Upper lobe of left lung (tissue), 6 donors: ENCODE measurements around the gene PSMD12. TPM values are rescaled to one million over a fixed set of nuclear protein-coding genes. Genes with fewer than 3 reads are reported as not detected.

Experiments
- ATAC-seq, 2 donors: fragments of 200-7000 bp; cut with Tn5 transposase; one replicate each; pipeline ENCODE4 v1.9.1; 2022; ENCODE audit warnings: mild to moderate bottlenecking in 2 of 2, moderate library complexity in 2 of 2; ENCODE audit not compliant: low FRiP score in 2 of 2
- DNase-seq, 2 donors: peaks; one replicate each; pipeline ENCODE4 v3.0.0-alpha.2; 2019 to 2020
- H3K27ac ChIP-seq, 4 donors: fragments of 200-600 bp; sonication (generic); one replicate each; pipeline ENCODE4 v1.5.1; 2016 to 2019
- H3K27me3 ChIP-seq, 4 donors: fragments of 200-600 bp; sonication (generic); one replicate each; pipeline ENCODE4 v1.5.1; 2017 to 2019
- H3K36me3 ChIP-seq, 4 donors: fragments of 200-600 bp; sonication (generic); one replicate each; pipeline ENCODE4 v1.5.1; 2016 to 2019
- H3K4me1 ChIP-seq, 4 donors: fragments of 200-600 bp; sonication (generic); one replicate each; pipeline ENCODE4 v1.5.1; 2018 to 2019
- H3K4me3 ChIP-seq, 4 donors: fragments of 200-600 bp; sonication (generic); one replicate each; pipeline ENCODE4 v1.5.1; 2017 to 2019; ENCODE audit warnings: mild to moderate bottlenecking in 2 of 4, moderate library complexity in 1 of 4
- H3K9me3 ChIP-seq, 4 donors: fragments of 200-600 bp; sonication (generic); one replicate each; pipeline ENCODE4 v1.5.1; 2018 to 2019
- EP300 ChIP-seq, 4 donors: sonication (generic); formaldehyde crosslinking; IDR thresholded peaks; one replicate each; pipeline ENCODE4 v1.5.1; 2017; ENCODE audit warnings: antibody characterized with exemption in 4 of 4, control low read depth in 2 of 4
- POLR2A ChIP-seq, 4 donors: fragments of 450-650 bp; IDR thresholded peaks; one replicate each; pipeline ENCODE4 v1.5.1; 2016 to 2017; ENCODE audit warnings: antibody characterized with exemption in 4 of 4, mild to moderate bottlenecking in 2 of 4
- POLR2AphosphoS5 ChIP-seq, 2 donors: sonication (generic); formaldehyde crosslinking; IDR thresholded peaks; one replicate each; pipeline ENCODE4 v1.5.1; 2017; ENCODE audit warnings: antibody characterized with exemption in 2 of 2
- WGBS, 2 donors: methylation state at CpG; one replicate each; pipeline ENCODE4 v1.1.5; 2017 to 2018; 5-methylcytosine and 5-hydroxymethylcytosine counted together
- total RNA-seq, 6 donors: library from RNA; depleted of rRNA in 4 of 6; stranded (reverse); fragments of >200 nt in 4 of 6; gene quantifications; one replicate each; pipeline versions ENCODE4 v1.1.0 to v1.2.1, GENCODE V29; 2016 to 2021
- TF ChIP-seq, protein P1 (sequence below), 6 experiments: fragments of 450-650 bp in 4 of 6; fragments of 200-600 bp in 2 of 6; sonication (generic) in 2 of 6; IDR thresholded peaks; one replicate each; pipeline ENCODE4 v1.5.1; 2016 to 2019; ENCODE audit warnings: antibody characterized with exemption in 6 of 6
- donor health status: DM: no; HTN: no; CAD: no; lungs with moderate emphysema.
- donor health status: DM: no; HTN: yes; CAD: no; lungs with severe emphysema.

Gene PSMD12
- total RNA-seq, 6 donors from 2014 or later: 11.9 to 36.9 (median 29.8) TPM

- Histone ChIP-seq H3K36me3 (no peaks in the 10 kb centered on the region), H3K4me3 (peak within 1 kb of the TSS; percentile 64 to 82 (median 76)), H3K27me3 (no peaks in the 10 kb centered on the region), H3K27ac (peak within 1 kb of the TSS; percentile 90 to 97 (median 94)), H3K4me1 (peaks cover 10 to 23% (median 19%) of the 10 kb centered on the region in 4 donors), H3K9me3 (no peaks in the 10 kb centered on the region)
- peak; percentile 33 to 84 for TF ChIP-seq POLR2AphosphoS5 (IDR thresholded peaks at IDR 0.05)
- TF ChIP-seq POLR2A (IDR thresholded peaks at IDR 0.05): peak in 3 of 4 donors; percentile 51 to 91 (median 73)
- TF ChIP-seq, protein P1, sequence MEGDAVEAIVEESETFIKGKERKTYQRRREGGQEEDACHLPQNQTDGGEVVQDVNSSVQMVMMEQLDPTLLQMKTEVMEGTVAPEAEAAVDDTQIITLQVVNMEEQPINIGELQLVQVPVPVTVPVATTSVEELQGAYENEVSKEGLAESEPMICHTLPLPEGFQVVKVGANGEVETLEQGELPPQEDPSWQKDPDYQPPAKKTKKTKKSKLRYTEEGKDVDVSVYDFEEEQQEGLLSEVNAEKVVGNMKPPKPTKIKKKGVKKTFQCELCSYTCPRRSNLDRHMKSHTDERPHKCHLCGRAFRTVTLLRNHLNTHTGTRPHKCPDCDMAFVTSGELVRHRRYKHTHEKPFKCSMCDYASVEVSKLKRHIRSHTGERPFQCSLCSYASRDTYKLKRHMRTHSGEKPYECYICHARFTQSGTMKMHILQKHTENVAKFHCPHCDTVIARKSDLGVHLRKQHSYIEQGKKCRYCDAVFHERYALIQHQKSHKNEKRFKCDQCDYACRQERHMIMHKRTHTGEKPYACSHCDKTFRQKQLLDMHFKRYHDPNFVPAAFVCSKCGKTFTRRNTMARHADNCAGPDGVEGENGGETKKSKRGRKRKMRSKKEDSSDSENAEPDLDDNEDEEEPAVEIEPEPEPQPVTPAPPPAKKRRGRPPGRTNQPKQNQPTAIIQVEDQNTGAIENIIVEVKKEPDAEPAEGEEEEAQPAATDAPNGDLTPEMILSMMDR (IDR thresholded peaks at IDR 0.05): peak in 3 of 6 experiments; percentile 16 to 41 (median 28)
- no peak for TF ChIP-seq EP300 (IDR thresholded peaks at IDR 0.05)
- peak; percentile 88 to 92 for ATAC-seq
- WGBS, 2 donors: 1 to 3% methylated on average over 17 to 18 of the region's 56 CpGs
- DNase-seq: peak; percentile 88 to 97
These were observed 10.5 kb upstream of the PSMD12 start, which contains the start of gene PITPNC1 for GRCh38 chr17:67376737-67377487. PITPNC1 (plus strand) TSS chr17:67377281.

- peak overlapping the region; percentile 90 to 97 (median 94) for H3K27ac ChIP-seq
- WGBS, 2 donors: 40% methylated on average over 6 of the region's 6 CpGs
These were observed 10.0 kb upstream of the PSMD12 start for GRCh38 chr17:67376415-67376736.

DNA sequence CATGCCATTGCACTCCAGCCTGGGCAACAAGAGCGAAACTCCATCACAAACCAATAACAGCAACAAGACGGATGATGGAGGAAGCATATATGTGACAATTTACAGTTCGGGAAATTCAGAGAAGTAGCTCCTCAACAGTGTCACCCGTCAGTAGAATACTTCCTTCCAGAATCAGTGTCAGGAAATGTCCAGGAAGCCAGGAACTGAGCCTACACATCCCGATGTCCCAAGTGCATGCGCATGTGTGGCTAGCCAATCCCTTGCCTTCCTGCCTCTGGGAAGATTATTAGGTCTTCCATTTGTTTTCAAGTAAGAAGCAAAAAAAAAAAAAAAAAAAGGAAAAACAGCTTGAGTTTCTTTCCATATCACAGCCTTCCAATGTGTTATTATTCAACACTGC lies 9.3 kb upstream of the PSMD12 start:
- H3K27ac ChIP-seq: no peak overlapping the region
- H3K4me1 ChIP-seq: peaks cover 10 to 23% (median 19%) of the 10 kb centered on the region in 4 donors
- whole genome bisulfite sequencing, 2 donors: 59 to 61% methylated on average over 6 of the region's 6 CpGs
- DNase-seq (no peak), ATAC-seq (no peak)
- no peak overlapping the region for H3K4me3 ChIP-seq
- H3K36me3 ChIP-seq: no peaks in the 10 kb centered on the region
- TF ChIP-seq POLR2AphosphoS5 (IDR thresholded peaks at IDR 0.05): no peak
- TF ChIP-seq, protein P1 (IDR thresholded peaks at IDR 0.05): no peak
- no peak for TF ChIP-seq EP300 (IDR thresholded peaks at IDR 0.05)
- TF ChIP-seq POLR2A (IDR thresholded peaks at IDR 0.05): no peak
- no peaks in the 10 kb centered on the region for H3K9me3 ChIP-seq
- no peaks in the 10 kb centered on the region for H3K27me3 ChIP-seq

More at GRCh38 chr17:67376415-67376736, 10.0 kb upstream of the PSMD12 start:
- peak overlapping the region in 3 of 4 donors; percentile 64 to 82 (median 74) for H3K4me3 ChIP-seq
- no peaks in the 10 kb centered on the region for H3K27me3 ChIP-seq
- DNase-seq (no peak), ATAC-seq (no peak)
- H3K9me3 ChIP-seq: no peaks in the 10 kb centered on the region
- TF ChIP-seq, protein P1 (IDR thresholded peaks at IDR 0.05): no peak
- TF ChIP-seq POLR2AphosphoS5 (IDR thresholded peaks at IDR 0.05) (no peak), EP300 (IDR thresholded peaks at IDR 0.05) (no peak), POLR2A (IDR thresholded peaks at IDR 0.05) (no peak)
- H3K4me1 ChIP-seq: peaks cover 10 to 23% (median 19%) of the 10 kb centered on the region in 4 donors
- H3K36me3 ChIP-seq: no peaks in the 10 kb centered on the region

- TF ChIP-seq POLR2A (IDR thresholded peaks at IDR 0.05) (no peak), POLR2AphosphoS5 (IDR thresholded peaks at IDR 0.05) (no peak), EP300 (IDR thresholded peaks at IDR 0.05) (no peak)
- TF ChIP-seq, protein P1 (IDR thresholded peaks at IDR 0.05): no peak
- ATAC-seq (no peak), DNase-seq (no peak)
- no peak overlapping the region for H3K27ac ChIP-seq
- no peaks in the 10 kb centered on the region for H3K9me3 ChIP-seq
- H3K36me3 ChIP-seq: no peaks in the 10 kb centered on the region
- peaks cover 10 to 23% (median 19%) of the 10 kb centered on the region in 4 donors for H3K4me1 ChIP-seq
- no peaks in the 10 kb centered on the region for H3K27me3 ChIP-seq
- WGBS, 2 donors: 72 to 82% methylated on average over 5 of the region's 5 CpGs
- no peak overlapping the region for H3K4me3 ChIP-seq
These were observed 8.7 kb upstream of the PSMD12 start for GRCh38 chr17:67375054-67375427.
